GM19455 (cell line): ENCODE results near the gene DUS1L.
A peak's percentile ranks its signal among the peaks of the same experiment; 100 is the strongest.

Experiments
- ATAC-seq: cut with Tn5 transposase; IDR thresholded peaks from one replicate; pipeline ENCODE4 v1.9.1; 2021; ENCODE audit not compliant: unreplicated experiment

The DUS1L gene

DNA sequence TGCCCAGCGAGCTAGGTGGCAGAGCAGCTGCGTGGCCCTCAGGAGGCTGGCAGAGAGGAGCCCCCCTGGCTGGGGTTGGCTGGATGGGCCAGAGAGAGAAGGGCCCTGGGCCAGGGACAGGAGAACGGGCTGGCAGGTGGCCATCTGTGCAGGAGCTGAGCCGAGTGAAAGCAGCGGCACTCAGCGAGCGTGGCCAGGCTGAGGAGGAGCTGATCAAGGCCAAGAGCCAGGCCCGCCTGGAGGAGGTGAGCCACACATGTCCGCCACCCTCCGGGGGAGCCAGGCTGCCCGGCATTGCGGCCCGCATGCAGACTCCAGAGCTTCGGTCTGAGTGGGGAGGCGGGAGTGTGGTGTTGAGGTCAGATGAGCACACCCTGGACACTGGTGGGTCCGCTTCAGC, 36.2 kb downstream of the DUS1L start:
- no peak for ATAC-seq

GRCh38 chr17:82028966-82029365, 36.6 kb downstream of the DUS1L start:
- no peak for ATAC-seq

GRCh38 chr17:82028246-82028645, 37.4 kb downstream of the DUS1L start:
- ATAC-seq = no peak

DNA sequence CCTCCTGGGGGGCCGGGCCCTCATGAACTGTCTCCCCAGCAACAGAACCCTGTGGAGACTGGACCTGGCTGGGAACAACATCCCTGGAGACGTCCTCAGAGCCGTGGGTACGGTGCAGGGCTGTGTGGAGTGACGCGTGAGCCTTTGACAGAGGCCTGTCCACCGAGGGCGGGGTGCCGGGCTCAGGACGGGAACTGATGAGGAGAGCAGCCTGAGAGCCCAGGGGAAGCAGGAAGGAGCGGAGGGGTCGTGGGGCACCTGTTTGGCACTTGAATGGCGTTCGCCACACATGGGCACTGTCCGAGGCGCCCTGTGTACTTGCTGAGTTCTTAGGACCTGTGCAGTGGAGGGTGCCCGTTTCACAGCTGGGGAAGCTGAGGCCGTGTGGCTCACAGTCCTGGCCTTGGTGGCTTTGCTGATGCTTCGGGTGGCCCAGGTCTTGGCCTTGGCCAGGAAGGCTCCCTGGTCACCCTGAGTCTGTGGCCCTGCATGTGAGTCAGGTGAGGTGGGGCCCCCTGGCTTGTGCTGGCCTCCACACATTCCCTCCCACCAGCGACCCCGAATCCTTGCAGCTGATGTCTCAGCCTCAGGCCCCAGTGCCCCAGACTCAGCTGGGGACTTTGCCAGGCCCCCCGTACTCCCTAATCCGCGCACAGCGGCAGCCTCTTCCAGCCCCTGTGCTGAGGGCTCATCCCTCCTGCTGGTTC, 40.0 kb downstream of the DUS1L start:
- no peak for ATAC-seq

DNA sequence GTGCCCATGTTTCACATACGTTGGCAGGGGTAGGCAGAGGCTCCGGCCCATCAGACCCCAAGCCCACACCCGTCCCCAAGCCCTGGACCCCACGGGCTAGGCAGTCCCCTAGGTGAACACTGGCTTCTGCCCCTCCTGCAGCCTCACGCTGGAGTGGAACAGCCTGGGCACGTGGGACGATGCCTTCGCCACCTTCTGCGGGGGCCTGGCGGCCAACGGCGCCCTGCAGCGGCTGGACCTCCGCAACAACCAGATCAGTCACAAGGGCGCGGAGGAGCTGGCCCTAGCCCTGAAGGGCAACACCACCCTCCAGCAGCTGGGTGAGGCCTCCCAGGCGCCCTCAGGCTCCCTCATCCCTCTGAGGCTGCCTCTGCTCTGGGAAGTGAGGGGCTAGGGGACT, 40.7 kb downstream of the DUS1L start:
- no peak for ATAC-seq

- peak; percentile 9 for ATAC-seq
These were observed 42.0 kb downstream of the DUS1L start for GRCh38 chr17:82023447-82024241.

- peak; percentile 84 for ATAC-seq
These were observed 42.6 kb downstream of the DUS1L start, which contains the start of gene LRRC45 for GRCh38 chr17:82022981-82023446. Gene LRRC45 (plus strand): TSS chr17:82023305. CDS start chr17:82023644, 339 bp downstream.

GRCh38 chr17:82022310-82022980, 43.2 kb downstream of the DUS1L start, which contains the start of gene CENPX:
Gene CENPX (minus strand): TSS chr17:82022878. CDS start chr17:82022861, 17 bp downstream.
- ATAC-seq = no peak

- ATAC-seq = no peak
These were observed 43.7 kb downstream of the DUS1L start for GRCh38 chr17:82021900-82022309.

DNA sequence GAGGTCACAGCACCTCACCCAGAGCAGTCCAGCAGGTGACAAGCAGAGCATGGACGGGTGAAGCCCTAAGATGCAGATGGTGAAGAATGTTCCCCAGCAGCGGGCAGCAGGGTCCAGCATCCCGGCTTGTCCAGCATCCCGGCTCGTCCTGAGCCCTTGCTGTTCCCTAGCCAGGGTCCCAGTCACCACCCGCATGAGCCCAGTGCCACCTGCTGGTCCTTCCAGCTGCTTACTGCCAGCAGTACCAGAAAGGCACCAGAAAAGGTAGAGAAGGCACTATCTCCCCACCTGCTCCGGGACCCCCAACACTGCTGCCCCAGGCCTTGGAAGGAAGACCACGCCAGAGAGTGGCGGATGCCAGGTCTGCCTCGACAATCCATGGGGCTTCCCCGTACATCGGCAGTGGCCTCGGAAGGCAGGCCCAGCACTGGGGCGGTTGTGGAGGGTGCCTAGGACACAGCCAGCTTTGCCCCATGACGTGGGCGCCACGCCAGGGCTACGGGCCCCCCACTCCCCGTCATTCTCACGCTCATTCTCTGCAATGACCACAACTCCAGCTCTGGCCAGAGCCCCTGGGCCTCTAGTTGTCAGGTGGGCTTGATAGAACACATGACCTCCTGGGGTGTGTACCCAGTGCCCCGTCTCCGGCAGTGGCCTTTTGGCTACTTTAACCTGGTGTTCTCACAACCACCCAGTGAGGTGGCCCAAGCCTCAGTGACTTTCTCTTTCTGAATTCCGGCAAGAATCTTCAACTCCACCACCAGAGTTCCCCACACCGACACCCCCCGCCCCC, 44.3 kb downstream of the DUS1L start:
- ATAC-seq = no peak

GRCh38 chr17:82020572-82021106, 45.0 kb downstream of the DUS1L start:
- ATAC-seq = no peak

DNA sequence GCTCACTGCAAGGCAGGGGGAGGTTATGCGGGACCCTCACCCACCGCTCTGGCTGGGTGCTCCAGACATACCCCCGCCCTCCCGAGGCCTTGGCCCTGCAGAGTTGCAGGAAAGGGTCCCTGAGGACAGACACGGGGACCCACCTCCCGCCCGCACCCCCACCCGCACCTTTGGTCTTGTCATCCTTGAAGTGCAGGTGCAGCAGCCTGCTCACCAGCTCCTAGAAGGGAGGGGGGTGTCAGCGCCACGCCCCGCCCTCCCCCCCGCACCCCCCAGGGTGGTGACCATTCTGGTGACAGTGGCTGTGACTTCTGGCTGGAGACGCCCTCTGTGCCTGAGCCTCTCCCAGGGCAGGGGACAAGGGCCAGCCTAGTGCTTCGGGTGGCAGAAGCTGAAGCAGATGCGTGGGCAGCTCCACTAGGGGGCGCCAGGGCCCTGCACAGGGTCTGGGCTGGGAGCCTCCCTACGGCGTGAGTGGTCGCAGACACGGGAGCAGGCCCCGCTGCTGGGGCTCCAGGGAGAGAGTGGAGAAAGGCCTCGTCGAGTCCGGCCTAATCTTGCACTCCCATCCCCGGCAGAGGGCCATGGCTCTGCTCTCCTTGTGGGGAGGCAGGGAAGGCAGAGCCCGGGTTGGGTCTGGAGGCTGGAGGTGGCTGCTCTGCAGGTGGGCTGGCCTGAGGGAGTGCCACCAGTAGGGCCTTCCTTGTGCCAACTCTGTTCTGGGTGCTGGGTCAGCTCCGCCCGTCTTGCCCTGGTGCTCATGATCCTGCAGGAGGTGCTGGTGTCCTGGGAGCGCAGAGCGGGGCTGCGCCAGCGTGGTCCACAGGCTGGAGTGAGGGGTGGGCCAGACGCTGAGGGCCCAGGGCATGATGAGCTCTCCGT, 45.7 kb downstream of the DUS1L start:
- ATAC-seq = no peak

GRCh38 chr17:82018989-82019689, 46.5 kb downstream of the DUS1L start:
- no peak for ATAC-seq

DNA sequence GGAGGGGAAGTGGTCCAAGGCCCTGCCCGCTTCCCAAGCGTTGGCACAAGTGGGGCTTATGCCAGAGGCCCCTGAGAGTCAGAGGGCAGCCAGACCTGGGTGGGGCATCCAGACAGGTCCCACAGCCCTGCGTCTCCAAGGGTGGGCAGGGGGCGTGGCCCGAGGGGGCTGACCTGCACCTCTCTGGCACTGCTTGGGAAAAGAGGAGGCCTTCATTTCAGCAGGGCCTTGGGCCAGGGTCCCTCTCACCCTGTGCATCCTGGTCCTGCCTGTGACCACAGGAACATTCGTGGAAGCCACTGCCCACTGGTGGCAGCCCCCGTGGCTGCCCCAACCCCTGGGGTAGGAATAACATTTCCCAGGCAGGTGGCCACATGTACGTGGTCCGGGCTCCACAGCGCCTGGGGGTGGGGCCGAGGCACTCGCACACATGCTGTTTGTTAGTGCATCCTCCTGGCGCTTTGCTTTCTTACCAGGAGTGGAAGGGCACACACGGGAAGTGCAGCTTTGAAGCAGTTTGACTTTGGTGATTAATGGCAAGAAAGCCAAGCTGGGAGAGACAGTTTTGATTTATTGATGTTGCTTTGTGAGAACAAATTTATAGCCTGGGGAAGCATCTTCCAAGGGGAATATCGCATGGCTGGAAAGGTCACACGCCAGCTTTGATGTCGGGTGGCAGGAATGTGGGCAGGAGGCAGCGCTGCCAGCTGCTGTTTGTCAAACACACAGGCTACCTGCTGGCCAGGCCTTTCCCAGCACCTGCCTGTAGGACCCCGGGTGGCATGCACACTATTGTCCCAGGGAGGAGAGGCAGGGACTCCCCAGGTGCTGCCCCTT, 47.2 kb downstream of the DUS1L start:
- no peak for ATAC-seq

GRCh38 chr17:82017612-82018151, 47.9 kb downstream of the DUS1L start:
- no peak for ATAC-seq

- no peak for ATAC-seq
These were observed 48.6 kb downstream of the DUS1L start for GRCh38 chr17:82016875-82017459.
